Natural killer cell (primary cell): ENCODE results near the gene PHACTR1. TPM values are rescaled to one million over a fixed set of nuclear protein-coding genes. Genes with fewer than 3 reads are reported as not detected.

ENCODE experiments used
- ATAC-seq, 3 donors: fragments of 150-1000 bp in 2 of 3; fragments of 200-7000 bp in 1 of 3; cut with Tn5 transposase; 1 replicate in 1 of 3; 2 replicates in 2 of 3; pipeline ENCODE4 v1.10.0; 2021; ENCODE audit warnings: mild to moderate bottlenecking in 2 of 3, moderate library complexity in 2 of 3
- DNase-seq, 2 donors: peaks; one replicate each; pipeline versions ENCODE4 v3.0.0 to v3.0.0-alpha.2; 2013 to 2021; ENCODE audit warnings: mixed read lengths in 1 of 2
- H3K27ac ChIP-seq: one replicate; pipeline ENCODE4 v1.5.1; 2013; ENCODE audit warnings: mild to moderate bottlenecking, low read length
- H3K27me3 ChIP-seq: one replicate; pipeline ENCODE4 v1.6.1; 2013; ENCODE audit warnings: low read length; ENCODE audit not compliant: control insufficient read depth, insufficient read depth
- H3K36me3 ChIP-seq: one replicate; pipeline ENCODE4 v1.6.1; 2013; ENCODE audit warnings: low read length; ENCODE audit not compliant: control insufficient read depth, insufficient read depth
- H3K4me1 ChIP-seq: one replicate; pipeline ENCODE4 v1.6.1; 2013; ENCODE audit warnings: low read length; ENCODE audit not compliant: control insufficient read depth, insufficient read depth
- H3K4me3 ChIP-seq: one replicate; pipeline ENCODE4 v1.5.1; 2013; ENCODE audit warnings: low read length
- H3K9me3 ChIP-seq: one replicate; pipeline ENCODE4 v1.6.1; 2013; ENCODE audit warnings: low read length; ENCODE audit not compliant: control insufficient read depth, insufficient read depth
- H3K27ac Mint-ChIP-seq, 2 donors: one replicate each; pipeline ENCODE4 v1.8.0; 2022; ENCODE audit warnings: mild to moderate bottlenecking in 2 of 2, mixed read lengths in 2 of 2, moderate library complexity in 1 of 2
- H3K27me3 Mint-ChIP-seq, 2 donors: one replicate each; pipeline ENCODE4 v1.8.0; 2022; ENCODE audit warnings: low read depth in 2 of 2, mixed read lengths in 2 of 2
- H3K36me3 Mint-ChIP-seq: one replicate; pipeline ENCODE4 v1.8.0; 2022; ENCODE audit warnings: mixed read lengths
- H3K4me1 Mint-ChIP-seq, 2 donors: one replicate each; pipeline ENCODE4 v1.8.0; 2022; ENCODE audit warnings: mixed read lengths in 2 of 2
- H3K4me3 Mint-ChIP-seq: one replicate; pipeline ENCODE4 v1.8.0; 2022; ENCODE audit warnings: mild to moderate bottlenecking, moderate library complexity, mixed read lengths
- H3K9me3 Mint-ChIP-seq, 2 donors: one replicate each; pipeline ENCODE4 v1.8.0; 2022; ENCODE audit warnings: mixed read lengths in 2 of 2
- CTCF ChIP-seq: fragments of 200-600 bp; IDR thresholded peaks from one replicate; pipeline ENCODE4 v1.8.0; 2022; ENCODE audit warnings: antibody characterized with exemption
- WGBS: methylation state at CpG from one replicate; pipeline ENCODE4 v1.1.7; 2013; ENCODE audit warnings: missing lambda C conversion rate; ENCODE audit not compliant: insufficient coverage; 5-methylcytosine and 5-hydroxymethylcytosine counted together
- intact Hi-C: fragments of 100-400 bp; cut with micrococcal nuclease; formaldehyde crosslinking; loops from one replicate; pipeline ENCODE4 v1.14.2; 2022
- total RNA-seq, 4 donors: library from RNA; stranded (reverse); fragments of 120-200 nt in 1 of 4; gene quantifications; one replicate each; pipeline versions ENCODE4 v1.2.3 to v1.2.4, GENCODE V29; 2013 to 2022

The PHACTR1 gene
- total RNA-seq, 3 donors from 2014 or later (not counting 1 experiment from before 2014, with no cell fraction given), result 5.2 to 19.0 (median 5.4) TPM

GRCh38 chr6:12791371-12791770 lies 74.8 kb downstream of the PHACTR1 start:
- Mint-ChIP-seq H3K4me1 (no peaks in the 10 kb centered on the region), H3K9me3 (no peaks in the 10 kb centered on the region), H3K27me3 (peaks cover 0 to 6% of the 10 kb centered on the region in 2 donors), H3K36me3 (no peaks in the 10 kb centered on the region), H3K27ac (no peak overlapping the region), H3K4me3 (no peak overlapping the region)
- H3K9me3 ChIP-seq, result no peaks in the 10 kb centered on the region
- no peaks in the 10 kb centered on the region for H3K27me3 ChIP-seq
- 78% methylated on average over 6 of the region's 6 CpGs for WGBS
- no peak overlapping the region for H3K4me3 ChIP-seq
- no peak overlapping the region for H3K27ac ChIP-seq
- H3K4me1 ChIP-seq, result no peaks in the 10 kb centered on the region
- TF ChIP-seq CTCF, result no peak
- intact Hi-C loops, result no loop called here
- no peaks in the 10 kb centered on the region for H3K36me3 ChIP-seq
- ATAC-seq (no peak), DNase-seq (no peak)

- no peak overlapping the region for H3K4me3 Mint-ChIP-seq
- intact Hi-C loops, result no loop called here
- ATAC-seq, result no peak
Measured at GRCh38 chr6:12798326-12798725, 81.8 kb downstream of the PHACTR1 start.

GRCh38 chr6:12800120-12800519 lies 83.6 kb downstream of the PHACTR1 start:
- DNase-seq, result no peak
- H3K4me3 ChIP-seq, result no peak overlapping the region
- Mint-ChIP-seq H3K27me3 (peaks cover 6 to 31% of the 10 kb centered on the region in 2 donors), H3K36me3 (no peaks in the 10 kb centered on the region), H3K9me3 (no peaks in the 10 kb centered on the region), H3K4me1 (no peaks in the 10 kb centered on the region), H3K27ac (no peak overlapping the region), H3K4me3 (no peak overlapping the region)
- intact Hi-C loops, result no loop called here
- WGBS, result no CpG with 5 or more reads among the region's 1 CpG
- H3K36me3 ChIP-seq, result no peaks in the 10 kb centered on the region
- no peaks in the 10 kb centered on the region for H3K27me3 ChIP-seq
- H3K27ac ChIP-seq, result no peak overlapping the region
- no peaks in the 10 kb centered on the region for H3K4me1 ChIP-seq
- no peaks in the 10 kb centered on the region for H3K9me3 ChIP-seq
- TF ChIP-seq CTCF, result no peak
- ATAC-seq, result no peak

More at GRCh38 chr6:12798326-12798725, 81.8 kb downstream of the PHACTR1 start:
- H3K4me1 Mint-ChIP-seq, result no peaks in the 10 kb centered on the region
- H3K27ac ChIP-seq, result no peak overlapping the region
- H3K27me3 ChIP-seq, result no peaks in the 10 kb centered on the region
- no peaks in the 10 kb centered on the region for H3K36me3 Mint-ChIP-seq
- H3K4me3 ChIP-seq, result no peak overlapping the region
- H3K9me3 ChIP-seq, result no peaks in the 10 kb centered on the region
- no peak for TF ChIP-seq CTCF
- 84% methylated on average over 4 of the region's 4 CpGs for WGBS
- DNase-seq, result no peak
- no peak overlapping the region for H3K27ac Mint-ChIP-seq
- H3K36me3 ChIP-seq, result no peaks in the 10 kb centered on the region
- no peaks in the 10 kb centered on the region for H3K4me1 ChIP-seq
- H3K27me3 Mint-ChIP-seq, result peaks cover 9 to 29% of the 10 kb centered on the region in 2 donors
- no peaks in the 10 kb centered on the region for H3K9me3 Mint-ChIP-seq

DNA sequence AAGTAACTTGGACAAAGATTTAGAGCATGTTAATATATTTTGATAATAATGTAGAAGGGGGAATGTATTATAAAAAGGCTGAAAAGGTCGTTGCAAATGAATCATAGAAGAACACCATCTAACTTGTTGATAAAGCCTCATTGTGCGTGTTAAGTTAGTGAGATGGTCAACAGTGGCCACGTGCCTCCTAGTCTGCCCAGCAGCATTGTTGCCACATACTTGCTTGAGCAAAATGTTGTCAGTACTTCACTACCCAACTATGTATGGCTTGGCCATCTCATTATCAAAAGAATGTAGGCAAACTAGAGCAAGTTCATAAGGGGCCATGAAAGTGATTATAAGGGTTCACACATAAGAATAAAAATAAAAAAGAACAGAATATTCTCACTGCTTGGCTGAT lies 84.6 kb downstream of the PHACTR1 start:
- Histone ChIP-seq H3K9me3 (no peaks in the 10 kb centered on the region), H3K4me1 (no peaks in the 10 kb centered on the region), H3K36me3 (no peaks in the 10 kb centered on the region), H3K27ac (no peak overlapping the region), H3K4me3 (no peak overlapping the region), H3K27me3 (no peaks in the 10 kb centered on the region)
- DNase-seq, result no peak
- no peak for TF ChIP-seq CTCF
- intact Hi-C loops, result no loop called here
- no peaks in the 10 kb centered on the region for H3K9me3 Mint-ChIP-seq
- no peaks in the 10 kb centered on the region for H3K36me3 Mint-ChIP-seq
- peaks cover 6 to 38% of the 10 kb centered on the region in 2 donors for H3K27me3 Mint-ChIP-seq
- ATAC-seq, result no peak
- 81% methylated on average over 3 of the region's 3 CpGs for WGBS
- H3K4me3 Mint-ChIP-seq, result no peak overlapping the region
- H3K27ac Mint-ChIP-seq, result no peak overlapping the region
- no peaks in the 10 kb centered on the region for H3K4me1 Mint-ChIP-seq
